ACC112 (cell line): ENCODE results near the gene UST.

Experiments used
- H2AFZ ChIP-seq: fragments of 200-600 bp; sonication (generic); one replicate; pipeline ENCODE4 v1.6.0; 2017; ENCODE audit warnings: antibody characterized with exemption, low read length; ENCODE audit not compliant: unreplicated experiment
- H3K27ac ChIP-seq: fragments of 200-600 bp; sonication (generic); 2 replicates; pipeline ENCODE4 v1.5.1; 2014; ENCODE audit warnings: low read depth, mild to moderate bottlenecking, antibody characterized with exemption, low read length, moderate library complexity
- H3K27me3 ChIP-seq: fragments of 200-600 bp; sonication (generic); 2 replicates; pipeline ENCODE4 v1.6.1; 2014; ENCODE audit warnings: mild to moderate bottlenecking, antibody characterized with exemption, low read length, moderate library complexity, mixed read lengths; ENCODE audit not compliant: insufficient read depth
- H3K36me3 ChIP-seq: fragments of 200-600 bp; sonication (generic); 2 replicates; pipeline ENCODE4 v1.6.1; 2016; ENCODE audit warnings: mild to moderate bottlenecking, antibody characterized with exemption, low read length, moderate library complexity, mixed read lengths; ENCODE audit not compliant: insufficient read depth
- H3K4me1 ChIP-seq: fragments of 200-600 bp; sonication (generic); one replicate; pipeline ENCODE4 v1.6.1; 2016; ENCODE audit warnings: low read length, mixed read lengths; ENCODE audit not compliant: insufficient read depth, unreplicated experiment, control insufficient read depth
- H3K4me3 ChIP-seq: fragments of 200-600 bp; sonication (generic); 2 replicates; pipeline ENCODE4 v1.5.1; 2014; ENCODE audit warnings: mild to moderate bottlenecking, low read depth, low read length
- H3K79me2 ChIP-seq: fragments of 200-600 bp; sonication (generic); one replicate; pipeline ENCODE4 v1.6.0; 2016; ENCODE audit warnings: low read length; ENCODE audit not compliant: control insufficient read depth, unreplicated experiment, insufficient read depth

The UST gene

DNA sequence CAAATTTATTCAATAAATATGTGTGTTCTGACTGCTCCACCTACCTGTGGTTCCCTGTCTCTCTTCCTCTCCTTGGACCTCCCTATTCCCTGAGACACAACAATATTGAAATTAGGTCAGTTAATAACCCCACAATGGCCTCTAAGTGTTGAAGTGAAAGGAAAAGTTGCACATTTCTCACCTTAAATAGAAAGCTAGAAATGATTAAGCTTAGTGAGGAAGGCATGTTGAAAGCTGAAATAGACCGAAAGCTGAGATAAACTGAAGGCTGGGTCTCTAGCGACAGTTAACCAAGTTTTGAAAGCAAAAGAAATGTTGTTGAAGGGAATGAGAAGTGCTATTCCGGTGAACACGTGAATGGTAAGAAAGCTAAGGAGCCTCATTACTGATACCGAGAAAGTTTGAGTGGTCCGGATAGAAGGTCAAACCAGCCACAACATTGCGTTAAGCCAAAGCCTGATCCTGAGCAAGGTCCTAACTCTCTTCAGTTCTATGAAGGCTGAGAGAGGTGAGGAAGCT, 34.1 kb downstream of the UST start:
- no peak overlapping the region for H2AFZ ChIP-seq
- H3K79me2 ChIP-seq, result peaks cover under 1% of the 10 kb centered on the region
- no peaks in the 10 kb centered on the region for H3K36me3 ChIP-seq
- peaks cover 10% of the 10 kb centered on the region for H3K4me1 ChIP-seq
- no peak overlapping the region for H3K4me3 ChIP-seq
- H3K27ac ChIP-seq, result no peak overlapping the region
- H3K27me3 ChIP-seq, result no peaks in the 10 kb centered on the region

DNA sequence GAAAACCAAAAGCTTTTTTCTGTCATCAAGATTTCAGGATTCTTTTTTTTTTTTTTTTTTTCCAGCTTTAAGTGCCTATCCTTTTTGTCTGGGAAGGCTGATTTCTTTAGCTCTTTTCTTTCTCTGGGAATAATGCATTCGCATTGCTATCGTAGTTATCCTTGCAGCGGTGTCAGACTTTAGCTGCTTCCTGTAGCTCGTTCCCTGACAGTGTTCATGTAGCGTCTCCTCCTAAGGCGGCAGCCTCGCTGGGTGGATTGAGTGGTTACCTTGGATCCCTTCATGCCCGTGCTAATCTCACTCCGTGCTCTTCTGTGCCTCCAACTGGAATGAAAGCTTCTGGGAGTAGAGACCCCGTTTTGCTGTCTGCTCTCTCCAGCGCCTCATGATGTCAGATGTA, 43.1 kb downstream of the UST start:
- Histone ChIP-seq H3K36me3 (peaks cover 3% of the 10 kb centered on the region), H3K27ac (no peak overlapping the region), H2AFZ (no peak overlapping the region), H3K4me3 (no peak overlapping the region), H3K27me3 (no peaks in the 10 kb centered on the region), H3K79me2 (no peaks in the 10 kb centered on the region), H3K4me1 (no peaks in the 10 kb centered on the region)

DNA sequence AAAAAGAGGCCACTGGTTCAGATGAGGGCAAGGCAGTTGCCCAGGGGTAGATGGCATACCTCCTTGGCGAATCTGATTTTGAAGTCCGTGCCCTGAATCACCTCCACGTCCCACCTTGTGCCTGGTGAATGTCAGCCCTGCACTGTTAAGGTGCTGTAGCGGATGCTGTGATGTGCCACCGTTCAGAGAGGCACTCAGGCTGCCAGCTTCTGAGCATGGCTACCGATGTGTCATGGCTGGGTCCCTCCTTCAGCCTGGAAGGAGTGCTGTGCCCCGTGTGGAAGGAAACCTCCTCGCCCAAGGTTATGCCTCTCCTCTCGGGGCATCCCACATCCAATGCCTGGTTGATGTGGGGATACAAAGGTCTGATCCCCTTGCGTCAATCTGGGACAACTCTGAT, 43.6 kb downstream of the UST start:
- Histone ChIP-seq H3K4me3 (no peak overlapping the region), H3K36me3 (peaks cover 3% of the 10 kb centered on the region), H2AFZ (no peak overlapping the region), H3K4me1 (no peaks in the 10 kb centered on the region), H3K27me3 (no peaks in the 10 kb centered on the region), H3K27ac (no peak overlapping the region), H3K79me2 (no peaks in the 10 kb centered on the region)

DNA sequence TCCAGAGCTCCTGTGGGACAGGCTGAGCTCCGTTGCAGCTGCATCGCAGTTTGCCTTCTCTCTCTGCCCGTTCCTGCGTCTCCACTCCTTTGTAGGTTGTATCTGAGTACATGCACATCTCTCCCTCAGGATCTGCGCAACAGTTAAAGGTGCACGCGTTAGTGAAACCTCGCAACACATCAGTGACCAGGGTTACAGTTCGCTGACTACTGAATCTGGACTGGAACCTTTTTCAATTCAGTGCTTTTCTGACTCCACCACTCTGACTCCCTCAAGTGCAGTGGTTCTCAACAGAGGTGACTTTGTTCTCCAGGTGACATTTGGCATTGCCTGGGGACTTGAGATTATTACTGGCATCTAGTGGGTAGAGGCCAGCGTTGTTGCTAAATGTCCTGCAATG, 44.0 kb downstream of the UST start:
- Histone ChIP-seq H3K4me1 (no peaks in the 10 kb centered on the region), H2AFZ (no peak overlapping the region), H3K27ac (no peak overlapping the region), H3K27me3 (no peaks in the 10 kb centered on the region), H3K36me3 (peaks cover 3% of the 10 kb centered on the region), H3K79me2 (no peaks in the 10 kb centered on the region), H3K4me3 (no peak overlapping the region)

DNA sequence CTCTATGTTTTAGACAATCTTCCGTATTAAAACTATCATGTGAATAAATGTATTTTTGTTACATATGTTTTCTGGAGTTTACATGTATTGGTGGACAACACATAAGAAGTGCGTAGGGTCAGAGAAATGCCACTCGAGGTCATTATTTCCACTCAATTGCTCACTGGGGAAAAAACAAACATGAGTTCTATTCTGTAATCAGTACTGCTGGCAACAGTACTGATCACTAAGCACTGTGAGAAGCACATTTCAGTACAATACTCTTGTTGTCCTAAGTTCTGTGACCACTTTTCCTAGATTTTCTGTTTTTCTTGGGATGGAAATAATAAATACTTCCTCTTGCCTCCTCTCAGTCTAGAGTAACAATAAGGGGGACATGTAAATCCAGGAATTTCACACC, 44.5 kb downstream of the UST start:
- Histone ChIP-seq H3K79me2 (no peaks in the 10 kb centered on the region), H3K36me3 (peaks cover 3% of the 10 kb centered on the region), H3K27me3 (no peaks in the 10 kb centered on the region)

GRCh38 chr6:148793721-148794120, 46.9 kb downstream of the UST start:
- H3K27me3 ChIP-seq, result no peaks in the 10 kb centered on the region
- H3K79me2 ChIP-seq, result no peaks in the 10 kb centered on the region
- no peak overlapping the region for H3K4me3 ChIP-seq
- H2AFZ ChIP-seq, result no peak overlapping the region
- H3K27ac ChIP-seq, result no peak overlapping the region
- peaks cover 3% of the 10 kb centered on the region for H3K36me3 ChIP-seq
- H3K4me1 ChIP-seq, result no peaks in the 10 kb centered on the region

More for the DNA sequence above, 44.5 kb downstream of the UST start:
- Histone ChIP-seq H3K27ac (no peak overlapping the region), H3K4me3 (no peak overlapping the region), H3K4me1 (no peaks in the 10 kb centered on the region), H2AFZ (no peak overlapping the region)

DNA sequence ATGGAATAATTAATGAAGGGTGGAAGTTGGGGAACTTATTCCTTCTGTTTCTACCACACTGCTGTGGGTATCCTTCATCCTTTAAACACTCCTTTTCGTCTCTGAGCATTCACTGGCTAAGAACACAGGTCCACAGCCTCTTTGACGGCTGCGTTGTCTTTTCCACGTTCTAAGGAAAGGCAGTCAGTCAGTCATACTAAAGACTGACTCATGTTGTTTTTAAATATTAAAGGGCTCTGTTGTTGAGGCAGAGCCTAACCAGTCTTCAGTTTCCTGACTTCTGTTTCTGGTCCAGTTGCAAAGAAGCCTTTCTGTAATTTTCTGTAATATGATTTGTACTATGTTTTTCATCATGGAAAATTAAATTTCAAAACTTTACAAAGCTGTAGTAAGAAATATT, 48.0 kb downstream of the UST start:
- Histone ChIP-seq H3K4me3 (no peak overlapping the region), H3K4me1 (peaks cover under 1% of the 10 kb centered on the region), H3K79me2 (no peaks in the 10 kb centered on the region), H3K27ac (no peak overlapping the region), H3K27me3 (no peaks in the 10 kb centered on the region), H3K36me3 (peaks cover 3% of the 10 kb centered on the region), H2AFZ (no peak overlapping the region)

DNA sequence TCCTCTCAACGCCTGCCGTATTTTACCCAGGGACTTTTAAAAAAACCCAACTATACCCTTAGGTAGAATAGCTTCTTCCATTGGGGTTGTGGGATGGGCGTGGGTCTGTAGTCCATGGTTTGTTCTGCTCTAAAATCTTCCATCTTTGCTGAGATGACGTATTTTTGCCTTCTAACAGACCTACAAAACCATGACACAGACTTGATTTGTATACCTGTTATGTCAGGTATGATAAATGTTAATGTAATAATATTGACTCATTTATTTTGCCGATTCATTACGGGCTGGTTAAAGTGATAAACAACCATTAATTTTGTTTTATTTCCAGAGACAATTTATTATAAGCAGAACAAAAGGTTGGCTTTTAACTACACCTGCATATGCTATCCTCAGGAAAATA, 48.7 kb downstream of the UST start:
- Histone ChIP-seq H3K27me3 (no peaks in the 10 kb centered on the region), H3K27ac (no peak overlapping the region), H3K4me1 (peaks cover 8% of the 10 kb centered on the region), H2AFZ (no peak overlapping the region), H3K36me3 (peaks cover 3% of the 10 kb centered on the region), H3K79me2 (no peaks in the 10 kb centered on the region), H3K4me3 (no peak overlapping the region)

DNA sequence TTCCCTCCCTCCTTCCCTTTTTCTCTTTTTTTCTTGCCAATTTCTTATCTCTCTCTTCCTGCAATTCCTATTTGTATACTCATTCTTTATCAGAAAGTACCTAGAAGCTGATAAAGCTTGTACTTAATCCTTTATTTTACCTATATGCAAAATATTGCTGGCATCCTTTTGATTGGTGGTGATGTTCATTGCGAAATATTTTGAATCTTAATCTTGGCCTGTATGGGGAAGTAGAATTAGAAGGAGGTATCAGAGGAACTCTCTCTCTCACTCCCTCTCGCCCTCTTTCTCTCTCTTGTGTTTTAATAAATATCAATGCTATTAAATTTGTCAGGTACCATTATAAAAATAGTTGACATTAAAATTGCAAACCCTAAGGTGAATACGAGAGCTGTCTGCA, 52.8 kb downstream of the UST start:
- Histone ChIP-seq H3K36me3 (no peaks in the 10 kb centered on the region), H3K27me3 (no peaks in the 10 kb centered on the region), H3K4me3 (no peak overlapping the region), H3K79me2 (no peaks in the 10 kb centered on the region), H3K4me1 (peaks cover 22% of the 10 kb centered on the region), H2AFZ (no peak overlapping the region), H3K27ac (no peak overlapping the region)

DNA sequence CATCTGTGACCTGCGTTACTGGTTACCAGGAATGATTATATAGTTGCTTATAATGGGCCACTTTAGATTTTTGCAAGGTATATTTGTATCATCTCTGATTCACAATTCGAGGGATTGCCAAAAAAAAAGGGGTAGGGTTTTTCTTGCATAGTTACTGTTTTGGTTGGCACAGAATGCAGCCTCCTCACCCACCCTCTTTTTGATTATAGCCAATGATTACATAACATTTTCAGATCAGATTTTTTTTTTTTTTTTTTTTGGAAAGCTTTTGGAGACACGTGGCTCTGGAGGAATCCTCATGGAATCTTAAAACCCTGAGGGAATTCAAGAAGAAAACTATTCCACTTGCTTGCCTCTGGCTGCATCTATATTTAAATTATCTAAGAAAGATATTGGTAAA, 53.7 kb downstream of the UST start:
- Histone ChIP-seq H3K79me2 (no peaks in the 10 kb centered on the region), H3K4me1 (peaks cover 22% of the 10 kb centered on the region), H3K36me3 (no peaks in the 10 kb centered on the region), H2AFZ (no peak overlapping the region), H3K27ac (no peak overlapping the region), H3K27me3 (no peaks in the 10 kb centered on the region), H3K4me3 (no peak overlapping the region)

- Histone ChIP-seq H3K27ac (no peak overlapping the region), H2AFZ (no peak overlapping the region), H3K4me1 (peaks cover 25% of the 10 kb centered on the region), H3K79me2 (no peaks in the 10 kb centered on the region), H3K27me3 (no peaks in the 10 kb centered on the region), H3K4me3 (no peak overlapping the region), H3K36me3 (no peaks in the 10 kb centered on the region)
Measured at GRCh38 chr6:148803979-148804378, 57.1 kb downstream of the UST start.
